Measurements from ENCODE around the gene CRX.
"Not testable (repeated sequence)": the region's sequence is repeated elsewhere in the genome, so short reads cannot be mapped to it uniquely, and the experiment has no call there.

DNA sequence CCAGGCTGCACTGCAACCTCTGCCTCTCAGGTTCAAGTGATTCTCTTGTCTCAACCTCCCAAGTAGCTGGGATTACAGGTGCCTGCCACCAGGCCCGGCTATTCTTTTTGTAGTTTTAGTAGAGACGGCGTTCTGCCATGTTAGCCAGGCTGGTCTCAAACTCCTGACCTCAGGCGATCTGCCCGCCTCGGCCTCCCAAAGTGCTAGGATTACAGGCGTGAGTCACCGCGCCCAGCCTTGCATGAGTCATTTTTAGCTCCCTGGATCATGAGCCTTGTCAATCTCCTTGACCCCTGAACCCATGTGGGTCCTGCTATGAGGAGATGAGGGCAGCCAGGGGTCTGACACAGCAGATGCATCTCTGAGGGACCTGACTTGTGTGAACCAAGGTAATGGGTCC lies 36.5 kb downstream of the CRX start:
- TF ChIP-seq EP300, POLR2A, POLR2AphosphoS5 (IDR thresholded peaks at IDR 0.05): not testable (repeated sequence)
- TF ChIP-seq, protein P1, sequence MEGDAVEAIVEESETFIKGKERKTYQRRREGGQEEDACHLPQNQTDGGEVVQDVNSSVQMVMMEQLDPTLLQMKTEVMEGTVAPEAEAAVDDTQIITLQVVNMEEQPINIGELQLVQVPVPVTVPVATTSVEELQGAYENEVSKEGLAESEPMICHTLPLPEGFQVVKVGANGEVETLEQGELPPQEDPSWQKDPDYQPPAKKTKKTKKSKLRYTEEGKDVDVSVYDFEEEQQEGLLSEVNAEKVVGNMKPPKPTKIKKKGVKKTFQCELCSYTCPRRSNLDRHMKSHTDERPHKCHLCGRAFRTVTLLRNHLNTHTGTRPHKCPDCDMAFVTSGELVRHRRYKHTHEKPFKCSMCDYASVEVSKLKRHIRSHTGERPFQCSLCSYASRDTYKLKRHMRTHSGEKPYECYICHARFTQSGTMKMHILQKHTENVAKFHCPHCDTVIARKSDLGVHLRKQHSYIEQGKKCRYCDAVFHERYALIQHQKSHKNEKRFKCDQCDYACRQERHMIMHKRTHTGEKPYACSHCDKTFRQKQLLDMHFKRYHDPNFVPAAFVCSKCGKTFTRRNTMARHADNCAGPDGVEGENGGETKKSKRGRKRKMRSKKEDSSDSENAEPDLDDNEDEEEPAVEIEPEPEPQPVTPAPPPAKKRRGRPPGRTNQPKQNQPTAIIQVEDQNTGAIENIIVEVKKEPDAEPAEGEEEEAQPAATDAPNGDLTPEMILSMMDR (IDR thresholded peaks at IDR 0.05), result not testable (repeated sequence)

All from stomach (tissue), 4 donors.